Panc1 (cell line): ENCODE results near the gene PCDHB1. TPM values are rescaled to one million over a fixed set of nuclear protein-coding genes. Genes with fewer than 3 reads are reported as not detected.
A peak's percentile ranks its signal among the peaks of the same experiment; 100 is the strongest.
"Not testable (repeated sequence)": the region's sequence is repeated elsewhere in the genome, so short reads cannot be mapped to it uniquely, and the experiment has no call there.

Experiments
- ATAC-seq: fragments of 200-7000 bp; cut with Tn5 transposase; 2 replicates; pipeline ENCODE4 v1.9.1; 2020; ENCODE audit warnings: mild to moderate bottlenecking, moderate library complexity
- BruUV-seq: library from RNA; stranded (reverse); fragments of 400-500 nt; replicated peaks from 2 replicates; lab custom pipeline; 2021; lab: Mats Ljungman, UMichigan
- CTCF ChIA-PET: fragments of 300-600 bp; sonication (Branson Sonifier 250); formaldehyde crosslinking; loops from one replicate; lab custom pipeline; 2022; ENCODE audit warnings: antibody characterized with exemption; lab: Charles Lee
- POLR2A ChIA-PET: fragments of 300-600 bp; sonication (Branson Sonifier 250); formaldehyde crosslinking; loops from one replicate; lab custom pipeline; 2022; ENCODE audit warnings: antibody characterized with exemption; lab: Charles Lee
- DNase-seq: peaks from one replicate; pipeline ENCODE4 v3.0.0-alpha.2; 2010; ENCODE audit warnings: low read depth, low spot score
- H3K27ac ChIP-seq: 2 replicates; pipeline ENCODE4 v1.5.1; 2011; ENCODE audit warnings: mild to moderate bottlenecking, low read length, inconsistent platforms
- H3K27me3 ChIP-seq: fragments of 200-500 bp; sonication (Bioruptor generic); 2 replicates; pipeline ENCODE4 v1.6.0; 2014; ENCODE audit warnings: low read length, inconsistent platforms; ENCODE audit not compliant: control insufficient read depth, insufficient read depth
- H3K36me3 ChIP-seq: fragments of 200-500 bp; sonication (Bioruptor generic); 2 replicates; pipeline ENCODE4 v1.5.1; 2014; ENCODE audit warnings: inconsistent platforms, mild to moderate bottlenecking, low read length, moderate library complexity; ENCODE audit not compliant: control insufficient read depth, insufficient read depth
- H3K4me1 ChIP-seq: 2 replicates; pipeline ENCODE4 v1.5.1; 2011; ENCODE audit warnings: inconsistent platforms, mild to moderate bottlenecking, low read length, moderate library complexity; ENCODE audit not compliant: control insufficient read depth, insufficient read depth
- H3K4me3 ChIP-seq, 2 experiments: 2 replicates each; pipeline ENCODE4 v1.5.1; 2011 to 2012; ENCODE audit warnings: low read depth in 2 of 2, low read length in 2 of 2, mild to moderate bottlenecking in 2 of 2, inconsistent platforms in 1 of 2, moderate library complexity in 1 of 2
- H3K9me3 ChIP-seq: fragments of 200-500 bp; sonication (Bioruptor generic); 2 replicates; pipeline ENCODE4 v1.5.1; 2014; ENCODE audit warnings: low read depth, mild to moderate bottlenecking, inconsistent platforms, low read length, moderate library complexity; ENCODE audit not compliant: control insufficient read depth, insufficient read depth
- CTCF ChIP-seq: fragments of 450-650 bp; IDR thresholded peaks from 2 replicates; pipeline ENCODE4 v1.5.1; 2017; ENCODE audit warnings: mild to moderate bottlenecking
- POLR2AphosphoS5 ChIP-seq: IDR thresholded peaks from 2 replicates; pipeline ENCODE4 v1.6.1; 2012; ENCODE audit warnings: mild to moderate bottlenecking, low read depth, low read length, moderate library complexity
- REST ChIP-seq, 2 experiments: IDR thresholded peaks; 2 replicates each; pipeline ENCODE4 v1.6.1; 2011 to 2012; ENCODE audit warnings: low read depth in 2 of 2, control low read depth in 1 of 2, low read length in 1 of 2, mild to moderate bottlenecking in 1 of 2, moderate library complexity in 1 of 2; ENCODE audit not compliant: insufficient read depth in 1 of 2
- SIN3A ChIP-seq: IDR thresholded peaks from 2 replicates; pipeline ENCODE4 v1.6.1; 2012; ENCODE audit warnings: low read depth, mild to moderate bottlenecking, low read length, moderate library complexity, borderline replicate concordance; ENCODE audit not compliant: insufficient read depth
- TCF7L2 ChIP-seq: IDR thresholded peaks from 2 replicates; pipeline ENCODE4 v1.6.1; 2011; ENCODE audit warnings: mild to moderate bottlenecking, low read depth, low read length, inconsistent platforms
- in situ Hi-C: cut with HindIII; loops from 2 replicates; pipeline ENCODE4 v1.10.0; 2016; ENCODE audit warnings: low sequenced_read_pairs, low pct_unique_long_range_greater_than_20kb
- intact Hi-C: fragments of 100-400 bp; cut with micrococcal nuclease; formaldehyde crosslinking; loops from one replicate; pipeline ENCODE4 v1.10.0; 2022; ENCODE audit not compliant: unreplicated experiment
- total RNA-seq: library from RNA; stranded (reverse); gene quantifications from one replicate; pipeline ENCODE4 v1.2.1, GENCODE V29; 2021; ENCODE audit not compliant: unreplicated experiment

The PCDHB1 gene
- total RNA-seq, 1 experiment from 2014 or later = 0.05 TPM

- POLR2A ChIA-PET = no interaction called here
- no peaks in the 10 kb centered on the region for H3K27me3 ChIP-seq
- in situ Hi-C loops (no loop called here), intact Hi-C loops (loop anchor here (2.0 kb wide), 1 partner anchor 54 kb away; no protein-coding TSS in a partner anchor)
- ATAC-seq (peak; percentile 83), DNase-seq (no peak)
- no TSS peak for BruUV-seq
- TF ChIP-seq REST (IDR thresholded peaks at IDR 0.05; ENCODE audit: insufficient read depth in 1 of 2, low read depth in 2 of 2, low read length in 1 of 2) (no peak), TCF7L2 (no peak), CTCF (peak; percentile 79), POLR2AphosphoS5 (no peak), SIN3A (no peak)
- H3K27ac ChIP-seq = no peak within 1 kb of the TSS
- peak within 1 kb of the TSS; percentile 9 to 13; a peak in 2 of 4 replicates for H3K4me3 ChIP-seq
- CTCF ChIA-PET = no interaction called here
- H3K9me3 ChIP-seq = no peaks in the 10 kb centered on the region
- H3K36me3 ChIP-seq = no peaks in the 10 kb centered on the region
- 0 out of 2 replicates have a peak, but pooled peaks cover under 1% of the 10 kb centered on the region for H3K4me1 ChIP-seq
Measured at GRCh38 chr5:141100243-141100805, 49.1 kb downstream of the PCDHB1 start, which contains the start of gene PCDHB3. Gene PCDHB3 (plus strand): TSS chr5:141100473. CDS start chr5:141100650, 177 bp downstream.

- intact Hi-C loops = loop anchor here (2.0 kb wide), 1 partner anchor 54 kb away; no protein-coding TSS in a partner anchor
- DNase-seq (no peak), ATAC-seq (no peak)
- H3K4me1 ChIP-seq = no peaks in the 10 kb centered on the region
- no peak overlapping the region for H3K4me3 ChIP-seq
- CTCF ChIA-PET = no interaction called here
- BruUV-seq = no TSS peak
- TF ChIP-seq CTCF (no peak), TCF7L2 (no peak), POLR2AphosphoS5 (no peak), REST (IDR thresholded peaks at IDR 0.05; ENCODE audit: insufficient read depth in 1 of 2, low read depth in 2 of 2, low read length in 1 of 2) (no peak), SIN3A (no peak)
- POLR2A ChIA-PET = no interaction called here
- no peaks in the 10 kb centered on the region for H3K36me3 ChIP-seq
- no peaks in the 10 kb centered on the region for H3K27me3 ChIP-seq
- in situ Hi-C loops = no loop called here
- H3K27ac ChIP-seq = no peak overlapping the region
- H3K9me3 ChIP-seq = no peaks in the 10 kb centered on the region
Measured at GRCh38 chr5:141101059-141101458, 49.9 kb downstream of the PCDHB1 start.

- H3K4me1 ChIP-seq, BruUV-seq, H3K36me3 ChIP-seq, in situ Hi-C loops, DNase-seq, intact Hi-C loops, CTCF ChIA-PET, H3K4me3 ChIP-seq, H3K9me3 ChIP-seq, H3K27ac ChIP-seq, POLR2A ChIA-PET, ATAC-seq, H3K27me3 ChIP-seq: not testable (repeated sequence)
Measured at GRCh38 chr5:141102070-141102469, 50.9 kb downstream of the PCDHB1 start.
